NCI-H748 treated with DMSO at 0.1 percent for 48 hours (cell line): ENCODE results near the gene SEMA6A.

Experiments
- DNase-seq: peaks from one replicate; lab custom pipeline; 2025; lab: John Stamatoyannopoulos, UW

The SEMA6A gene

DNA sequence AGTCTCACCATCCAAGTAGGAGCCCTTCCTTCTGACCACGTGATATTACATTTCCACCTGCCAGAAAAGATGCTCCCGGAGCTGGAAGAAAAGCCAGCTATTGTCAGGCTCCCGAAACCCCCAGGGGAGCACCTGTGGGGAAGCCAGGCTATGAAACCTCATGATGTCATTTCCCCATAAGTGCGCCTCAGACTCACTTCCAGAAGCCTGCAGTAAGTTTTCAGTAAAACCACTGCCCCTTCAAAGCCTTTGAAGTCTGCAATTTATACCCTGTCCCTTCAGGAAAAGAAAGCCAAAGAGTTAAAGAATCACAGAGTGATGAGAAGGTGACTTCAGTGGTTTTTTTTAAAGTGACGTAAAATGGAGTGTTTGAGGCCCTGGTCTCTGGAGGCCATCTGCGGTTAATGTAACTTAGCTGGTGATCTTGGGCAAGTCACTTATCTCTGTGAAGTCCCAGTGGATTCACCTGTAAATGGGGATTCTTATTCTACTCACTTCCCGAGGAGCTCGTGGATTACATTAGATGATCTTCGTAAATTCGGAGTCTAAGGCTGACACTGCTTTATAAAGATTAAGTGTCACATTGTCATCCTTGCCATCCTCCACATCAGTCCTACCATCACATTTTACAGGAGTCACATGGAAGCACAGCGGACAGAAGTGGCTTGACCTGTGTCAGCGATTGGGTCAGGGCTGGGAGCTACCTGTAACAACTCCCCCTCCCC lies 2.6 kb upstream of the SEMA6A start:
- no peak for DNase-seq

- DNase-seq, result peak; percentile 90
Measured at GRCh38 chr5:116576053-116576713, 1.6 kb upstream of the SEMA6A start.

- peak; percentile 76 for DNase-seq
Measured at GRCh38 chr5:116575326-116576052, 866 bp upstream of the SEMA6A start.

- peak; percentile 43 for DNase-seq
Measured at GRCh38 chr5:116573702-116574366, 789 bp downstream of the SEMA6A start.

GRCh38 chr5:116573279-116573701 lies 1.3 kb downstream of the SEMA6A start:
- peak; percentile 48 for DNase-seq

- DNase-seq, result peak; percentile 78
Measured at GRCh38 chr5:116572350-116573278, 2.0 kb downstream of the SEMA6A start.

GRCh38 chr5:116571568-116572349 lies 2.9 kb downstream of the SEMA6A start:
- peak; percentile 30 for DNase-seq

GRCh38 chr5:116569999-116570398 lies 4.6 kb downstream of the SEMA6A start:
- no peak for DNase-seq

GRCh38 chr5:116567106-116567505 lies 7.5 kb downstream of the SEMA6A start:
- DNase-seq, result no peak

DNA sequence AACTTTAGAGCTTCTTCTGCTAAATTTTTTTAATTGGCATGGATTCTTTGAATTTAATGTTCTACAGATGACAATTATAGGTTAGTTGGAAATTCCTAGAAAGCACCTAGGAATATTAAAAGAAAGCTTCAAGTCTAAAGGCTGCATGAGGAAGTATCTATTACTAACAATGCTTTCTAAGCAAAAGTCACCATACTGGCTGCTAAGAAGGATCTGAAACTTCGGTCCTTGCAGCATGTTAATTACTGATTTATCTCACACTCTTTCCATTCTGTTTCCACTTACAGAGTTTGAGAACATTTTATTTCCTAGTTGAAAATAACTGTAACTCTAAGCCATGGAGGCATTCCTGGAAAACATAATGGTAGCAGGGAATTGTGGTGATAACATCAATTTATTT lies 8.4 kb downstream of the SEMA6A start:
- no peak for DNase-seq

GRCh38 chr5:116564756-116565490 lies 9.7 kb downstream of the SEMA6A start:
- no peak for DNase-seq

DNA sequence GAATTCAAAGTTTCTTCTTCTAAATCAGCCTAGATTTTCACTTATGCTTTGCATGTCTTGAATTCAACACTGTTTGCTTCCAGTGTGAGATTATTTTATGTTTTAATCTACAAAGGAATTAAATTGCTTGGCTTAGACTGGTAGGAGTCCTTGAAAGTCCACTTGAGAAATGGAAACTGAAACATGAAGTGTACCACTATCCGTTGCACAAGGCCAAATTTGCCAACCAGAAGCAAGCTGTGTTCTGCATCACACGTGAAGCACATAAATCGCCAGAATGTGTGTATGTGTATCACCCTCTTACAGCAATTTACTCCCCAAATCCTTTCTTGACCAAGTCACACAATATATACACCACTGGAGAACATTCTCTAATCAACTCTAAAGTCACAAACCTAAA lies 10.3 kb downstream of the SEMA6A start:
- no peak for DNase-seq

GRCh38 chr5:116563736-116564308 lies 10.8 kb downstream of the SEMA6A start:
- DNase-seq, result no peak

DNA sequence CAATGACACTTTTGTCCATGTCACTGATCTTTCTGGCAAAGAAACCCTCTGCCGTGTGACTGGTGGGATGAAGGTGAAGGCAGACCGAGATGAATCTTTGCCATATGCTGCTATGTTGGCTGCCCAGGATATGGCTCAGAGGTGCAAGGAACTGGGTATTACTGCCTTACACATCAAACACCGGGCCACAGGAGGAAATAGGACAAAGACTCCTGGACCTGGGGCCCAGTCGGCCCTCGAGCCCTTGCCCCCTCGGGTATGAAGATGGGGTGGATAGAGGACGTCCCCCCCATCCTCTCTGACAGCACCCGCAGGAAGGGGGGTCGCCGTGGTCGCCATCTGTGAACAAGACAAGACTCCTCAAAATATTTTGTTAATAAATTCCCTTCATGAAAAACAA lies 12.0 kb downstream of the SEMA6A start:
- no peak for DNase-seq

DNA sequence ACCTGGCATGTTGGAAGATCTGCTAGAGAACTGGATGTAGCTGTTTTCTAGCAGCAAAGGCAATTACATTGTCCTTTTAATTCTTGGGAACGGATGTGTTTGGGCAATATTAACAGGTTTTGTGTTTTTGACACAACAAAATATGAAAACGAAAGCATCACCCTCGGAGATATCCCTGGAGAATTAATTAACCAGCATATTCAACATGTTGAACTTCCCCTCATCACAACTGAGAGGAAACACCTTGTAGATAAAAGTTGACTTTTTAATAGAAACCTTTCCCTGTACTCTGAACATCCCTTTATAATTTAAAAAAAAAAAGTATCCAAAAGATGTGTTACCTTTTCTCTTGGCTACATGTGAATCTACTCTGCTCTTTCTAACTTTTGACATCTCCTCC lies 13.0 kb downstream of the SEMA6A start:
- no peak for DNase-seq

DNA sequence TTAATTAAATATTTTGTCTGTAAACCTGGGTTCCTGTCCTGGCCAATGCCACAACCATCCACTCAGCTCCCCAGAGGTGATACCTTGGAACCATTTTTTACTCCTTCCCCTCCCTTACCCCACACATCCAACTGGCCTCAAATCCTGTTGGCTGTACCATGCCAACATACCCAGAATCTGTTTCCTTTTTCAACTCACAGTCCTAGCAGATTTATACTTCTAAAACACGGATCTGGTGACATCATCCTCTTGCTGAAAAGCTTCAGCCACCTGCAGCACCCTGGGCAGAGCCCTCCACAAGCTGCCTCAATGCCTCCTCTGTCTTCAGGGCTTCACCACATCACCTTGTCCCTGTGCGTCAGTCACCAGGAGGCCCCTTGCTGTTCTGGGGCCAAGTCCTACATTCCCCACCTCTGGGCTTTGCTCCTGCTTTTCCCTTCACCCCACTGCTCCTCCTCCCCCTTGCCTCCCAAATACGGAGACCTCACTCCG lies 14.9 kb downstream of the SEMA6A start:
- no peak for DNase-seq

- no peak for DNase-seq
Measured at GRCh38 chr5:116559239-116559638, 15.4 kb downstream of the SEMA6A start.

- peak; percentile 24 for DNase-seq
Measured at GRCh38 chr5:116557669-116558271, 16.9 kb downstream of the SEMA6A start.

- DNase-seq, result peak; percentile 95
Measured at GRCh38 chr5:116554764-116555163, 19.9 kb downstream of the SEMA6A start.
